H9 (cell line): ENCODE measurements around the gene RPS21. TPM values are rescaled to one million over a fixed set of nuclear protein-coding genes. Genes with fewer than 3 reads are reported as not detected.

ENCODE experiments used
- DNase-seq: peaks from one replicate; pipeline ENCODE4 v3.0.0-alpha.2; 2017
- H2AFZ ChIP-seq: one replicate; pipeline ENCODE4 v1.6.1; 2013; ENCODE audit warnings: mild to moderate bottlenecking, low read length, control low read depth, moderate library complexity
- H2AK5ac ChIP-seq: 2 replicates; pipeline ENCODE4 v1.6.1; 2013; ENCODE audit warnings: low read length, control low read depth, mixed read lengths; ENCODE audit not compliant: insufficient read length
- H2BK120ac ChIP-seq: one replicate; pipeline ENCODE4 v1.6.1; 2013; ENCODE audit warnings: low read depth, mild to moderate bottlenecking, low read length, control low read depth, inconsistent platforms; ENCODE audit not compliant: poor library complexity, severe bottlenecking
- H2BK12ac ChIP-seq: 2 replicates; pipeline ENCODE4 v1.6.1; 2013; ENCODE audit warnings: low read length, control low read depth, mixed read lengths, low read depth; ENCODE audit not compliant: insufficient read length
- H2BK15ac ChIP-seq: 2 replicates; pipeline ENCODE4 v1.6.1; 2013; ENCODE audit warnings: low read depth, low read length, control low read depth
- H2BK20ac ChIP-seq: one replicate; pipeline ENCODE4 v1.6.1; 2013; ENCODE audit warnings: low read depth, mild to moderate bottlenecking, low read length, control low read depth, inconsistent platforms; ENCODE audit not compliant: poor library complexity, severe bottlenecking
- H2BK5ac ChIP-seq: 2 replicates; pipeline ENCODE4 v1.6.1; 2013; ENCODE audit warnings: low read length, control low read depth, mixed read lengths; ENCODE audit not compliant: insufficient read length
- H3K14ac ChIP-seq: 2 replicates; pipeline ENCODE4 v1.6.1; 2013; ENCODE audit warnings: low read length, control low read depth; ENCODE audit not compliant: insufficient read depth
- H3K18ac ChIP-seq: 2 replicates; pipeline ENCODE4 v1.6.1; 2013; ENCODE audit warnings: low read depth, mild to moderate bottlenecking, mixed read lengths, low read length, control low read depth; ENCODE audit not compliant: insufficient read length
- H3K23ac ChIP-seq: 2 replicates; pipeline ENCODE4 v1.6.1; 2013; ENCODE audit warnings: low read length, control low read depth, mixed read lengths, low read depth; ENCODE audit not compliant: insufficient read length
- H3K23me2 ChIP-seq: 2 replicates; pipeline ENCODE4 v1.6.1; 2013; ENCODE audit warnings: low read depth, mild to moderate bottlenecking, mixed read lengths, low read length, control low read depth; ENCODE audit not compliant: insufficient read length, poor library complexity, severe bottlenecking
- H3K27ac ChIP-seq: 2 replicates; pipeline ENCODE4 v1.5.1; 2013; ENCODE audit warnings: low read length, control low read depth, mixed read lengths, low read depth; ENCODE audit not compliant: insufficient read length
- H3K27me3 ChIP-seq: 2 replicates; pipeline ENCODE4 v1.6.1; 2013; ENCODE audit warnings: low read length, control low read depth, inconsistent platforms; ENCODE audit not compliant: insufficient read depth
- H3K4ac ChIP-seq: 2 replicates; pipeline ENCODE4 v1.6.1; 2013; ENCODE audit warnings: low read depth, mild to moderate bottlenecking, control low read depth, inconsistent platforms, low read length, moderate library complexity
- H3K4me1 ChIP-seq: 2 replicates; pipeline ENCODE4 v1.6.1; 2013; ENCODE audit warnings: low read length, control low read depth, inconsistent platforms; ENCODE audit not compliant: insufficient read depth
- H3K4me2 ChIP-seq: 2 replicates; pipeline ENCODE4 v1.6.1; 2013; ENCODE audit warnings: low read length, control low read depth, mixed read lengths; ENCODE audit not compliant: insufficient read length, insufficient read depth
- H3K56ac ChIP-seq: 2 replicates; pipeline ENCODE4 v1.6.1; 2013; ENCODE audit warnings: low read depth, mild to moderate bottlenecking, mixed read lengths, low read length, control low read depth; ENCODE audit not compliant: insufficient read length
- H3K79me1 ChIP-seq: 2 replicates; pipeline ENCODE4 v1.6.1; 2013; ENCODE audit warnings: low read depth, mild to moderate bottlenecking, moderate library complexity, low read length, control low read depth, inconsistent platforms; ENCODE audit not compliant: insufficient read depth, poor library complexity, severe bottlenecking
- H3K79me2 ChIP-seq: 2 replicates; pipeline ENCODE4 v1.6.1; 2013; ENCODE audit warnings: low read length, control low read depth, inconsistent platforms; ENCODE audit not compliant: insufficient read depth
- H3K9ac ChIP-seq: 2 replicates; pipeline ENCODE4 v1.6.1; 2013; ENCODE audit warnings: low read length, control low read depth, mixed read lengths; ENCODE audit not compliant: insufficient read length; ENCODE audit errors: extremely low read depth
- H3K9me3 ChIP-seq: one replicate; pipeline ENCODE4 v1.6.1; 2013; ENCODE audit warnings: low read depth, low read length, inconsistent platforms; ENCODE audit not compliant: control insufficient read depth
- H3T11ph ChIP-seq: one replicate; pipeline ENCODE4 v1.6.1; 2013; ENCODE audit warnings: mild to moderate bottlenecking, low read length, control low read depth, inconsistent platforms
- H4K20me1 ChIP-seq: one replicate; pipeline ENCODE4 v1.6.1; 2013; ENCODE audit not compliant: control insufficient read depth, insufficient read length, insufficient read depth
- H4K5ac ChIP-seq: 2 replicates; pipeline ENCODE4 v1.6.1; 2013; ENCODE audit warnings: low read depth, mild to moderate bottlenecking, mixed read lengths, low read length, control low read depth; ENCODE audit not compliant: insufficient read length
- H4K8ac ChIP-seq: replicated peaks from 2 replicates; pipeline ENCODE4 v1.6.1; 2013; ENCODE audit warnings: low read length, control low read depth, mixed read lengths, low read depth; ENCODE audit not compliant: insufficient read length
- H4K91ac ChIP-seq: 2 replicates; pipeline ENCODE4 v1.6.1; 2013; ENCODE audit warnings: low read depth, mild to moderate bottlenecking, moderate library complexity, mixed read lengths, low read length, control low read depth; ENCODE audit not compliant: insufficient read length
- H3K27ac Mint-ChIP-seq, 3 experiments: 2 replicates in 2 of 3; 3 replicates in 1 of 3; pipeline ENCODE4 v1.8.0; 2020 to 2021; ENCODE audit warnings: mixed read lengths in 3 of 3, mild to moderate bottlenecking in 1 of 3, moderate library complexity in 1 of 3
- H3K27me3 Mint-ChIP-seq: 2 replicates; pipeline ENCODE4 v1.8.0; 2021; ENCODE audit warnings: low read depth, mild to moderate bottlenecking, moderate library complexity, mixed read lengths
- H3K36me3 Mint-ChIP-seq, 3 experiments: 2 replicates in 2 of 3; 3 replicates in 1 of 3; pipeline ENCODE4 v1.8.0; 2020 to 2021; ENCODE audit warnings: low read depth in 3 of 3, mixed read lengths in 3 of 3; ENCODE audit not compliant: insufficient read depth in 1 of 3
- H3K4me1 Mint-ChIP-seq, 2 experiments: 2 replicates each; pipeline ENCODE4 v1.8.0; 2020; ENCODE audit warnings: mixed read lengths in 2 of 2
- H3K4me3 Mint-ChIP-seq, 2 experiments: 2 replicates in 1 of 2; 3 replicates in 1 of 2; pipeline ENCODE4 v1.8.0; 2020 to 2021; ENCODE audit warnings: mild to moderate bottlenecking in 2 of 2, mixed read lengths in 2 of 2, moderate library complexity in 1 of 2
- H3K9me3 Mint-ChIP-seq, 2 experiments: 2 replicates in 1 of 2; 3 replicates in 1 of 2; pipeline ENCODE4 v1.8.0; 2020; ENCODE audit warnings: mild to moderate bottlenecking in 2 of 2, mixed read lengths in 2 of 2, moderate library complexity in 1 of 2
- CTCF ChIP-seq: fragments of 200-600 bp; sonication (generic); conservative IDR thresholded peaks from 3 replicates; pipeline ENCODE4 v1.8.0; 2021; ENCODE audit warnings: antibody characterized with exemption, mild to moderate bottlenecking
- WGBS: extraction: QIAGEN DNeasy Blood & Tissue Kit; methylation state at CpG from one replicate; pipeline ENCODE4 v1.1.7; 2013; ENCODE audit warnings: missing lambda C conversion rate, low lambda C conversion rate, mixed read lengths; ENCODE audit not compliant: insufficient read length; ENCODE audit errors: extremely low coverage; 5-methylcytosine and 5-hydroxymethylcytosine counted together
- total RNA-seq: library from RNA; stranded (reverse); gene quantifications from 2 replicates; pipeline ENCODE4 v1.2.1, GENCODE V29; 2021

The RPS21 gene
- total RNA-seq, 1 experiment from 2014 or later = 1,715 TPM

DNA sequence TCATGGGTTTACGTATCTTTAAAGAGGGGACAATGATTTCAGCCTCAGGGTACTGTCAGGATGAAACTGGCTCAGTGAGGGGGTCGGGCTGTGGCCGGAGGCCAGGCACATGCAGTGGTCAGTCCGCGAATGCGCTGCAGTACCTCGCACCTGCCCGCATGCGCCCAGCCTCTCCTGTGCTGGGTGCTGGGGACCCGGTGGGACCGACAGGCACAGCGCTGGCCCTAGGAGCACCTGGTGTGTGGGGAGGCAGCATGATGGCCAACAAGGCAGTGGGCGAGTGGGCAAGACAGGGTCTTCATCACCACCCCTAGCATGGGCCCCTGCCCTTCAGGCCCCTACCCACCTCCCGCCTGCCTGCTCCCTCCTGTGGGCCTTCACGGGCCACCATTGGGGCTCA is 21.2 kb downstream of the RPS21 start:
- Histone ChIP-seq H4K5ac (no peak overlapping the region), H3K27me3 (no peaks in the 10 kb centered on the region), H2BK20ac (no peak overlapping the region), H2BK5ac (no peak overlapping the region), H4K8ac (no peak overlapping the region), H2AK5ac (no peak overlapping the region), H2BK120ac (no peak overlapping the region), H2AFZ (no peak overlapping the region), H2BK15ac (no peak overlapping the region), H3K23me2 (no peaks in the 10 kb centered on the region), H3K4ac (no peak overlapping the region), H4K91ac (no peak overlapping the region), H3K18ac (no peak overlapping the region), H3K4me2 (no peak overlapping the region), H3K27ac (no peak overlapping the region), H3K79me2 (no peaks in the 10 kb centered on the region), H3K56ac (no peak overlapping the region), H3K9me3 (no peaks in the 10 kb centered on the region), H3K23ac (no peak overlapping the region), H2BK12ac (no peak overlapping the region), H3K79me1 (no peaks in the 10 kb centered on the region), H3T11ph (no peak overlapping the region), H3K14ac (no peak overlapping the region), H3K9ac (no peak overlapping the region), H3K4me1 (no peaks in the 10 kb centered on the region), H4K20me1 (no peaks in the 10 kb centered on the region)
- H3K36me3 Mint-ChIP-seq = no peaks in the 10 kb centered on the region; a peak in 1 of 7 replicates
- no CpG with 5 or more reads among the region's 15 CpGs for WGBS
- no peak overlapping the region for H3K27ac Mint-ChIP-seq
- TF ChIP-seq CTCF = no peak
- H3K4me3 Mint-ChIP-seq = peak overlapping the region in 1 of 2 experiments; percentile 80; a peak in 3 of 5 replicates
- no peak for DNase-seq
- H3K9me3 Mint-ChIP-seq = no peaks in the 10 kb centered on the region
- H3K27me3 Mint-ChIP-seq = peaks cover 16% of the 10 kb centered on the region
- peaks cover 9 to 15% of the 10 kb centered on the region in 2 experiments for H3K4me1 Mint-ChIP-seq
